SK-N-SH treated with all-trans-retinoic acid at 6 μM for 48 hours (cell line): ENCODE measurements around the gene GMEB2.

Source experiments
- SNAI2 ChIP-seq: fragments of 250-450 bp; sonication (Bioruptor Pico); IDR thresholded peaks from 2 replicates; pipeline ENCODE4 v1.5.0; 2020; ENCODE audit warnings: mild to moderate bottlenecking, moderate library complexity
- TCF4 ChIP-seq: fragments of 250-450 bp; sonication (Bioruptor Pico); IDR thresholded peaks from 2 replicates; pipeline ENCODE4 v1.8.0; 2021; ENCODE audit warnings: mild to moderate bottlenecking, moderate library complexity, borderline replicate concordance
- TF ChIP-seq, protein P1 (sequence below): fragments of 250-450 bp; sonication (Bioruptor Pico); IDR thresholded peaks from 2 replicates; pipeline ENCODE4 v1.5.1; 2020; ENCODE audit warnings: low read depth, mild to moderate bottlenecking, moderate library complexity

DNA sequence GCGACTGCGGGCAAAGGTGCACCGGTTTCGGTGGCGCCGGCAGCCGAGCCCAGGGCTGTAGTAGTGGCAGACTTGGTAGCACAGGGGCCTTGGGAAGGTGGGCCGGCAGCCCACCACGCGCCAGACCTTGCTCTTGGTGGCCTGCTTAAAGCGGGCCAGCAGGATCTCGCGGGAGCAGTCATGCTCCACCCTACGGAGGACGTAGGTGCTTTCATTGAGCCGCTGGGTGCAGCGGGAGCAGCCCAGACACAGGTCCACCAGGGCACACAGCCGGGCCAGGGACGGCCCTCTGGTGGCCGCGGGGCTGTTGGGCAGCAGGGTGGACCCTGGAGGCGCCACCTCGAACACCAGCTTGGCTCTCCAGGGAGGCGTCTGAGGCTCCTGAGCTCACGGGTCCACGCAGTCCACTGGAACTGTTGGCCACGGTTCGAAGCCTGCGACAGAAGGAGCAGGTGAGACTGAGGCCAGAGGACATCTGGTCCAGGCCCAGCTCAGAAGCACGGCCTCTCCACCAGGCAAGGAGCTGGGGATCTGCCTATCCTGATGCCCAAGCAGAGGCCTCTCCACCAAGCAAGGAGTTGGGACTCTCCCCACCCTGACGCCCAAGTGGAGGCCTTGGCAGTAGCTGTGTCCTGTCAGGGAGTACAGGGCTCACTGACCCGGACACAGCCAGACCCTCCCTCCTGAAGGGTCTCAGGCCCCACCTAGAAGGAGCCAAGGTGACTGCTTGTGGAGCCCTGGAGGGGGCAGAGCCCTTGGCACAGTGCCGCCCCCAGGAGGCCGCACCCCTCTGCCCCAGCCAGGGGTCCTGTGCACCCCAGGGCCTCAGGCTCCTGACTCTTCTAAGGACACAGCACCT lies 53.9 kb downstream of the GMEB2 start:
- TF ChIP-seq TCF4 (no peak), SNAI2 (CRISPR knock-in tag) (no peak)
- TF ChIP-seq, protein P1, sequence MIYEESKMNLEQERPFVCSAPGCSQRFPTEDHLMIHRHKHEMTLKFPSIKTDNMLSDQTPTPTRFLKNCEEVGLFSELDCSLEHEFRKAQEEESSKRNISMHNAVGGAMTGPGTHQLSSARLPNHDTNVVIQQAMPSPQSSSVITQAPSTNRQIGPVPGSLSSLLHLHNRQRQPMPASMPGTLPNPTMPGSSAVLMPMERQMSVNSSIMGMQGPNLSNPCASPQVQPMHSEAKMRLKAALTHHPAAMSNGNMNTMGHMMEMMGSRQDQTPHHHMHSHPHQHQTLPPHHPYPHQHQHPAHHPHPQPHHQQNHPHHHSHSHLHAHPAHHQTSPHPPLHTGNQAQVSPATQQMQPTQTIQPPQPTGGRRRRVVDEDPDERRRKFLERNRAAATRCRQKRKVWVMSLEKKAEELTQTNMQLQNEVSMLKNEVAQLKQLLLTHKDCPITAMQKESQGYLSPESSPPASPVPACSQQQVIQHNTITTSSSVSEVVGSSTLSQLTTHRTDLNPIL (CRISPR knock-in tag): no peak
